ENCODE measurements around the gene CFAP73. TPM values are rescaled to one million over a fixed set of nuclear protein-coding genes. Genes with fewer than 3 reads are reported as not detected.

CFAP73 gene
- polyA plus RNA-seq, 1 donor from 2014 or later: not detected

DNA sequence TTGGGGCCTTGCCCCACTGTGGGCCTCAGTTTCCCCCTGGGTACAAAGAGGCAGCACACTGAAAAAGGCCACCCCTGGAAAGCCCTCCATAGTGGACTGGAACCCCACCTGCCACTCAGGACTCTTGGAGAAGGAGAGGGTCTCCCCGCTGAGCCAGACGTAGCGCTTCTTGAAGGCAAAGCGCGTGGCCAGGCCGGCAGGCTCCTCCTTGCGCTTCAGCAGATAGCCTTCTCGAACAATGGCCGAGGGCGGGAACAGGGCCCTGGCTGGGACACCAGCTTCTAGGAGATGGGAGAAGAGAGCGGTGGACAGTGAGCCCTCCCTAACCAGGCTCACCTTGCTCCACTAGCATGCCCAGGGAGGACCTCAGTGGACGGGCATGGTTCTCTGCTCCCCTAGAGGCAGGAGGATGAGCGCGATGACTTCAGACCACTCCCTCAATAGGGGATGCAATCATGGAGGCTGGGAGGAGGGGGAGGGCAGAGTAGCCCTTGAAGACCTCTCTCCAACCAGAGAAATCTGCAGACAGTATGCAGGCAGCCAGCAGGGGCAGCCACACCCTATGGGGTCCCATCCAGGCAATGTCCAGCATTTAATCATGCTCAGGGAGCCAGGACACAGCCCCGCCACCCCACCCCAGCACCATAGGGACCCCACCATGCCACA, 43.8 kb upstream of the CFAP73 start:
- no peaks in the 10 kb centered on the region for H3F3A ChIP-seq (ENCODE audit: insufficient read depth, low read length, poor library complexity, severe bottlenecking)
- TF ChIP-seq EZH2 (IDR thresholded peaks at IDR 0.05; ENCODE audit: borderline replicate concordance, insufficient read depth, low read length, poor library complexity, severe bottlenecking): no peak
- no peak for TF ChIP-seq CTCF (IDR thresholded peaks at IDR 0.05; ENCODE audit: poor library complexity, severe bottlenecking)
- TF ChIP-seq RAD21 (conservative IDR thresholded peaks at IDR 0.05): no peak
- TF ChIP-seq TAF1 (IDR thresholded peaks at IDR 0.05; ENCODE audit: low read depth): no peak
- TF ChIP-seq MXI1 (conservative IDR thresholded peaks at IDR 0.05; ENCODE audit: poor library complexity, severe bottlenecking): no peak
- no peak for TF ChIP-seq POLR2AphosphoS5 (IDR thresholded peaks at IDR 0.05)
- no peak overlapping the region for H3K27ac ChIP-seq (ENCODE audit: low read length)
- no peaks in the 10 kb centered on the region for H3K9me3 ChIP-seq (ENCODE audit: low read length)
- no peaks in the 10 kb centered on the region for H3K79me2 ChIP-seq (replicated peaks; ENCODE audit: insufficient read depth, low read length)
- H2AFZ ChIP-seq (ENCODE audit: low read depth, low read length): no peak overlapping the region
- no peaks in the 10 kb centered on the region for H3K9me2 ChIP-seq (ENCODE audit: insufficient read depth, low read length)
- H3K9ac ChIP-seq (ENCODE audit: low read length): no peak overlapping the region
- peaks cover 10% of the 10 kb centered on the region for H3K27me3 ChIP-seq (ENCODE audit: insufficient read depth, low read depth, low read length)
- H4K20me1 ChIP-seq (ENCODE audit: insufficient read depth): no peaks in the 10 kb centered on the region
- H3K36me3 ChIP-seq (ENCODE audit: insufficient read depth, low read length): no peaks in the 10 kb centered on the region
- no peak overlapping the region for H3K4me2 ChIP-seq (ENCODE audit: low read length)
- no peak overlapping the region for H3K4me3 ChIP-seq (ENCODE audit: low read length)

DNA sequence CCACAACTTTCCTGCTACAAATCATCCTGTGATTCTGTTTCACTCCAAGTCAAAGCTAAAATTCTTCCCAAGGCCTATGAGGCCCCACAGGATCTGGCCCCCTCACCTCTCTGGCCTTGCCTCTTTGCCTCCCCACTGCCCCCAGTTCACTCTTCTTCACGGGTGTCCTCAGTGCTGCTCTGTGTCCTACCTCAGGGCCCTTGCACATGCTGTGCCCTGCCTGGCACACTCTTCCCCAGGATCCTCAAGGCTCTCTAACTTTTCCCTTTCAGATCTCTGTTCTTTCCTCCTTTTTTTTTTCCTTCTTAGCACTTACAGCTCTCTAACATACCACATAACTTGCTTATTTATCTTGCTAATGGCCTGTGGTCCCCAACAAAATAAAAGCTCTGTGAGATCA, 43.2 kb upstream of the CFAP73 start:
- H3K79me2 ChIP-seq (replicated peaks; ENCODE audit: insufficient read depth, low read length): no peaks in the 10 kb centered on the region
- H3K27ac ChIP-seq (ENCODE audit: low read length): no peak overlapping the region
- TF ChIP-seq EP300 (conservative IDR thresholded peaks at IDR 0.05; ENCODE audit: poor library complexity, severe bottlenecking) (no peak), TAF1 (IDR thresholded peaks at IDR 0.05; ENCODE audit: low read depth) (no peak), EZH2 (IDR thresholded peaks at IDR 0.05; ENCODE audit: borderline replicate concordance, insufficient read depth, low read length, poor library complexity, severe bottlenecking) (no peak), POLR2AphosphoS5 (IDR thresholded peaks at IDR 0.05) (no peak), RAD21 (conservative IDR thresholded peaks at IDR 0.05) (no peak), REST (IDR thresholded peaks at IDR 0.05; ENCODE audit: borderline replicate concordance) (no peak), CTCF (IDR thresholded peaks at IDR 0.05; ENCODE audit: poor library complexity, severe bottlenecking) (no peak), MXI1 (conservative IDR thresholded peaks at IDR 0.05; ENCODE audit: poor library complexity, severe bottlenecking) (no peak), SMC3 (conservative IDR thresholded peaks at IDR 0.05; ENCODE audit: poor library complexity) (no peak)
- H2AFZ ChIP-seq (ENCODE audit: low read depth, low read length): no peak overlapping the region
- H3K9me2 ChIP-seq (ENCODE audit: insufficient read depth, low read length): no peaks in the 10 kb centered on the region
- no peaks in the 10 kb centered on the region for H3F3A ChIP-seq (ENCODE audit: insufficient read depth, low read length, poor library complexity, severe bottlenecking)
- H3K4me3 ChIP-seq (ENCODE audit: low read length): no peak overlapping the region
- no peaks in the 10 kb centered on the region for H3K36me3 ChIP-seq (ENCODE audit: insufficient read depth, low read length)
- H3K9ac ChIP-seq (ENCODE audit: low read length): no peak overlapping the region
- no peak overlapping the region for H3K4me2 ChIP-seq (ENCODE audit: low read length)
- H3K9me3 ChIP-seq (ENCODE audit: low read length): no peaks in the 10 kb centered on the region
- peaks cover 10% of the 10 kb centered on the region for H3K27me3 ChIP-seq (ENCODE audit: insufficient read depth, low read depth, low read length)
- H4K20me1 ChIP-seq (ENCODE audit: insufficient read depth): no peaks in the 10 kb centered on the region

All from neural cell (in vitro differentiated cells).